ENCODE data around the gene ZMIZ2. TPM values are rescaled to one million over a fixed set of nuclear protein-coding genes. Genes with fewer than 3 reads are reported as not detected.
"Not testable (repeated sequence)": the region's sequence is repeated elsewhere in the genome, so short reads cannot be mapped to it uniquely, and the experiment has no call there.

Gene ZMIZ2
- total and polyA plus RNA-seq, 7 donors, result 8.4 to 64.7 (median 11.3) TPM

- Histone ChIP-seq H3K27me3 (no peaks in the 10 kb centered on the region), H3K36me3 (peaks cover 35 to 66% (median 48%) of the 10 kb centered on the region in 4 donors), H3K4me1 (peaks cover 0 to 26% (median 22%) of the 10 kb centered on the region in 4 donors), H3K27ac (no peak overlapping the region), H3K9me3 (no peaks in the 10 kb centered on the region), H3K4me3 (no peak overlapping the region)
- TF ChIP-seq EP300 (IDR thresholded peaks at IDR 0.05) (no peak), POLR2A (IDR thresholded peaks at IDR 0.05) (no peak), CTCF (IDR thresholded peaks at IDR 0.05) (no peak), POLR2AphosphoS5 (IDR thresholded peaks at IDR 0.05) (no peak)
- no peak for DNase-seq
- 93 to 95% methylated on average over 5 of the region's 5 CpGs for WGBS, 2 donors
- intact Hi-C loops (cut with DNase I), result no loop called here
Measured at GRCh38 chr7:44802418-44803025, 53.9 kb downstream of the ZMIZ2 start.

- WGBS, 2 donors, result 92 to 93% methylated on average over 10 of the region's 10 CpGs
- Histone ChIP-seq H3K36me3 (peaks cover 35 to 63% (median 48%) of the 10 kb centered on the region in 4 donors), H3K4me1 (peaks cover 0 to 12% (median 8%) of the 10 kb centered on the region in 4 donors)
- intact Hi-C loops (cut with DNase I); DNase-seq; H3K27me3 ChIP-seq; H3K27ac ChIP-seq; H3K4me3 ChIP-seq; H3K9me3 ChIP-seq: not testable (repeated sequence)
Measured at GRCh38 chr7:44803828-44804519, 55.3 kb downstream of the ZMIZ2 start.

GRCh38 chr7:44805950-44806349 is 57.3 kb downstream of the ZMIZ2 start:
- no peak for TF ChIP-seq EP300 (IDR thresholded peaks at IDR 0.05)
- no peak for TF ChIP-seq POLR2AphosphoS5 (IDR thresholded peaks at IDR 0.05)
- no peak for TF ChIP-seq CTCF (IDR thresholded peaks at IDR 0.05)
- no peak for TF ChIP-seq POLR2A (IDR thresholded peaks at IDR 0.05)
- Histone ChIP-seq H3K36me3 (peaks cover 20 to 43% (median 30%) of the 10 kb centered on the region in 4 donors), H3K27me3 (no peaks in the 10 kb centered on the region), H3K9me3 (no peaks in the 10 kb centered on the region), H3K4me1 (no peaks in the 10 kb centered on the region), H3K4me3 (no peak overlapping the region), H3K27ac (no peak overlapping the region)
- DNase-seq, result no peak
- intact Hi-C loops (cut with DNase I), result no loop called here
- WGBS, 2 donors, result 90 to 94% methylated on average over 5 of the region's 5 CpGs

- no peaks in the 10 kb centered on the region for H3K4me1 ChIP-seq
- H3K9me3 ChIP-seq, result no peaks in the 10 kb centered on the region
- 87 to 90% methylated on average over 4 of the region's 4 CpGs for whole genome bisulfite sequencing, 2 donors
- H3K27me3 ChIP-seq, result no peaks in the 10 kb centered on the region
- no peak for DNase-seq
- peaks cover 2 to 15% (median 7%) of the 10 kb centered on the region in 4 donors for H3K36me3 ChIP-seq
- intact Hi-C loops (cut with DNase I), result no loop called here
- H3K4me3 ChIP-seq, result no peak overlapping the region
- no peak overlapping the region for H3K27ac ChIP-seq
- TF ChIP-seq CTCF (IDR thresholded peaks at IDR 0.05) (no peak), POLR2A (IDR thresholded peaks at IDR 0.05) (no peak), EP300 (IDR thresholded peaks at IDR 0.05) (no peak), POLR2AphosphoS5 (IDR thresholded peaks at IDR 0.05) (no peak)
Measured at GRCh38 chr7:44808914-44809393, 60.3 kb downstream of the ZMIZ2 start.

- Histone ChIP-seq H3K36me3 (no peaks in the 10 kb centered on the region), H3K4me1 (no peaks in the 10 kb centered on the region), H3K27ac (no peak overlapping the region), H3K9me3 (no peaks in the 10 kb centered on the region), H3K4me3 (no peak overlapping the region), H3K27me3 (no peaks in the 10 kb centered on the region)
- intact Hi-C loops (cut with DNase I), result no loop called here
- TF ChIP-seq POLR2A (IDR thresholded peaks at IDR 0.05) (no peak), POLR2AphosphoS5 (IDR thresholded peaks at IDR 0.05) (no peak), CTCF (IDR thresholded peaks at IDR 0.05) (no peak), EP300 (IDR thresholded peaks at IDR 0.05) (no peak)
- no peak for DNase-seq
Measured at GRCh38 chr7:44811093-44811492, 62.4 kb downstream of the ZMIZ2 start.
